GM12878 (cell line): ENCODE measurements around the gene SEC23A. TPM values are rescaled to one million over a fixed set of nuclear protein-coding genes. Genes with fewer than 3 reads are reported as not detected.
"Not testable (repeated sequence)": the region's sequence is repeated elsewhere in the genome, so short reads cannot be mapped to it uniquely, and the experiment has no call there.

Experiments
- ATAC-seq: fragments of 200-7000 bp; cut with Tn5 transposase; 3 replicates; pipeline ENCODE4 v1.9.1; 2020; ENCODE audit warnings: mild to moderate bottlenecking, moderate library complexity
- BruUV-seq: library from RNA; stranded (reverse); fragments of 400-500 nt; replicated peaks from 2 replicates; lab custom pipeline; 2021; lab: Mats Ljungman, UMichigan
- CTCF ChIA-PET: fragments of 300-600 bp; sonication (Branson Sonifier 250); formaldehyde crosslinking; extraction: SDS; loops from one replicate; lab custom pipeline; 2021; ENCODE audit warnings: inconsistent platforms; lab: Yijun Ruan, JAX
- POLR2A ChIA-PET: fragments of 350-600 bp; formaldehyde crosslinking; extraction: SDS; loops from one replicate; lab custom pipeline; 2021; ENCODE audit warnings: inconsistent platforms; lab: Charles Lee
- RAD21 ChIA-PET: fragments of 300-600 bp; sonication (Branson Sonifier 250); formaldehyde crosslinking; loops from one replicate; lab custom pipeline; 2023; ENCODE audit warnings: antibody characterized with exemption; ENCODE audit not compliant: unreplicated experiment; lab: Charles Lee
- SMC1A ChIA-PET: fragments of 300-600 bp; sonication (Branson Sonifier 250); formaldehyde crosslinking; loops from one replicate; lab custom pipeline; 2023; ENCODE audit not compliant: unreplicated experiment, uncharacterized antibody; lab: Charles Lee
- DNase-seq: peaks from one replicate; pipeline ENCODE4 v3.0.0-alpha.2; 2011; ENCODE audit warnings: low read depth, low spot score
- FAIRE-seq: peaks from 3 replicates; lab custom pipeline; 2011; peaks lifted over from hg19 to GRCh38; lab: Jason Lieb, UNC
- H2AFZ ChIP-seq: 2 replicates; pipeline ENCODE4 v1.6.0; 2011; ENCODE audit warnings: low read depth, low read length, control low read depth; ENCODE audit not compliant: control insufficient read depth
- H3K27ac ChIP-seq: 2 replicates; pipeline ENCODE4 v1.5.1; 2011; ENCODE audit warnings: control low read depth; ENCODE audit not compliant: control insufficient read depth, insufficient read depth
- H3K27me3 ChIP-seq, 2 experiments: replicated peaks in 1 of 2; 2 replicates each; pipeline versions ENCODE4 v1.6.0 to v1.6.1; 2011; ENCODE audit warnings: low read length in 1 of 2; ENCODE audit not compliant: control insufficient read depth in 2 of 2, insufficient read depth in 2 of 2
- H3K36me3 ChIP-seq, 2 experiments: 2 replicates each; pipeline ENCODE4 v1.5.1; 2011; ENCODE audit warnings: low read length in 1 of 2; ENCODE audit not compliant: control insufficient read depth in 2 of 2, insufficient read depth in 2 of 2
- H3K4me1 ChIP-seq: 2 replicates; pipeline ENCODE4 v1.6.1; 2011; ENCODE audit warnings: mild to moderate bottlenecking, low read length, moderate library complexity, mixed read lengths; ENCODE audit not compliant: control insufficient read depth, insufficient read depth
- H3K4me2 ChIP-seq: 2 replicates; pipeline ENCODE4 v1.6.0; 2011; ENCODE audit warnings: control low read depth; ENCODE audit not compliant: control insufficient read depth, insufficient read depth
- H3K4me3 ChIP-seq: fragments of 200-600 bp; sonication (generic); 2 replicates; pipeline ENCODE4 v1.5.1; 2016
- H3K79me2 ChIP-seq: 2 replicates; pipeline ENCODE4 v1.6.0; 2011; ENCODE audit warnings: low read length; ENCODE audit not compliant: control insufficient read depth, insufficient read depth
- H3K9ac ChIP-seq: 2 replicates; pipeline ENCODE4 v1.8.0; 2011; ENCODE audit warnings: low read length, control low read depth, mixed read lengths; ENCODE audit not compliant: control insufficient read depth, insufficient read depth
- H3K9me3 ChIP-seq: replicated peaks from 3 replicates; pipeline ENCODE4 v1.5.1; 2011; ENCODE audit warnings: mild to moderate bottlenecking, low read length; ENCODE audit not compliant: control insufficient read depth, insufficient read depth
- H4K20me1 ChIP-seq: 2 replicates; pipeline ENCODE4 v1.6.0; 2011; ENCODE audit not compliant: control insufficient read depth, insufficient read depth
- FOS ChIP-seq: IDR thresholded peaks from 3 replicates; pipeline ENCODE4 v1.6.1; 2011; ENCODE audit warnings: borderline replicate concordance; ENCODE audit not compliant: insufficient read length; ENCODE audit errors: extremely low read depth
- MYB ChIP-seq: fragments of 150-350 bp; IDR thresholded peaks from 2 replicates; pipeline ENCODE4 v1.6.1; 2014; ENCODE audit warnings: mild to moderate bottlenecking, low read depth, low read length, borderline replicate concordance
- NFYB ChIP-seq: IDR thresholded peaks from 2 replicates; pipeline ENCODE4 v1.6.1; 2011; ENCODE audit warnings: low read depth, mild to moderate bottlenecking, low read length, improper control_type of control experiment, moderate library complexity; ENCODE audit not compliant: insufficient read depth
- POLR2A ChIP-seq: IDR thresholded peaks from 2 replicates; pipeline ENCODE4 v1.6.1; 2011; ENCODE audit warnings: low read depth, mild to moderate bottlenecking, low read length
- RCOR1 ChIP-seq: conservative IDR thresholded peaks from 2 replicates; pipeline ENCODE4 v1.6.1; 2012; ENCODE audit warnings: low read depth, low read length, improper control_type of control experiment
- SIX5 ChIP-seq: IDR thresholded peaks from 2 replicates; pipeline ENCODE4 v1.6.1; 2011; ENCODE audit warnings: mild to moderate bottlenecking, low read depth, low read length, moderate library complexity; ENCODE audit not compliant: severe bottlenecking
- WGBS: methylation state at CpG from one replicate; pipeline ENCODE4 v1.1.6; 2016; ENCODE audit warnings: low lambda C conversion rate; ENCODE audit not compliant: insufficient replicate concordance, insufficient coverage; ENCODE audit errors: missing lambda C conversion rate; 5-methylcytosine and 5-hydroxymethylcytosine counted together
- in situ Hi-C: fragments of 300-500 bp; cut with MboI; formaldehyde crosslinking; loops from 9 replicates; pipeline ENCODE4 v1.14.3; 2018; ENCODE audit warnings: mixed read lengths
- intact Hi-C: fragments of 100-400 bp; cut with micrococcal nuclease; formaldehyde crosslinking; loops from one replicate; pipeline ENCODE4 v1.14.2; 2022; ENCODE audit not compliant: unreplicated experiment
- polyA plus RNA-seq, 11 experiments: library from polyadenylated mRNA; depleted of rRNA in 4 of 11; unstranded in 6 of 11; stranded (reverse) in 5 of 11; fragments of >200 nt; fragmentation: Nextera tagmentation in 4 of 11; fragmentation: Illumina TruSeq in 1 of 11; extraction: Ambion mirVana in 4 of 11; extraction: Trizol in 1 of 11; gene quantifications; 1 replicate in 1 of 11; 2 replicates in 10 of 11; pipeline versions ENCODE4 v1.2.1 to v1.2.3, GENCODE V29; 2011 to 2016; ENCODE audit warnings: inconsistent platforms in 2 of 11, missing spikeins in 2 of 11, low read depth in 1 of 11
- total RNA-seq, 4 experiments: library from RNA; depleted of rRNA in 3 of 4; stranded (reverse); fragments of >200 nt in 3 of 4; fragmentation: Illumina TruSeq in 1 of 4; extraction: Trizol in 1 of 4; gene quantifications; 2 replicates each; pipeline versions ENCODE4 v1.2.1 to v1.2.3, GENCODE V29; 2013 to 2021
- TF ChIP-seq, protein P1 (sequence below): IDR thresholded peaks from 2 replicates; pipeline ENCODE4 v1.6.1; 2011; ENCODE audit warnings: mild to moderate bottlenecking, low read depth, low read length, moderate library complexity; ENCODE audit not compliant: insufficient replicate concordance
- TF ChIP-seq, protein P2 (sequence below): fragments of 450-650 bp; IDR thresholded peaks from 2 replicates; pipeline ENCODE4 v1.6.1; 2016; ENCODE audit warnings: mild to moderate bottlenecking, moderate library complexity, borderline replicate concordance
- TF ChIP-seq, protein P3 (sequence below): fragments of 450-650 bp; IDR thresholded peaks from 2 replicates; pipeline ENCODE4 v1.6.1; 2016; ENCODE audit warnings: mild to moderate bottlenecking

SEC23A gene
- total and polyA plus RNA-seq, 10 of the 15 experiments (the other 5 are each of a cell fraction or from before 2014, with no cell fraction given) = 13.6 to 63.8 (median 37.3) TPM

GRCh38 chr14:39069923-39070322, 33.1 kb downstream of the SEC23A start:
- DNase-seq (no peak), ATAC-seq (no peak), FAIRE-seq (no peak)
- CTCF ChIA-PET = no interaction called here
- peaks cover 1 to 27% of the 10 kb centered on the region in 2 experiments; a peak in 3 of 4 replicates for H3K36me3 ChIP-seq
- no peaks in the 10 kb centered on the region for H4K20me1 ChIP-seq
- RAD21 ChIA-PET = no interaction called here
- BruUV-seq = no TSS peak
- no peaks in the 10 kb centered on the region for H3K9me3 ChIP-seq
- no peaks in the 10 kb centered on the region for H3K27me3 ChIP-seq
- SMC1A ChIA-PET = no interaction called here
- no peaks in the 10 kb centered on the region for H3K79me2 ChIP-seq
- H3K9ac ChIP-seq = no peak overlapping the region
- H3K4me3 ChIP-seq = no peak overlapping the region
- TF ChIP-seq, protein P1, sequence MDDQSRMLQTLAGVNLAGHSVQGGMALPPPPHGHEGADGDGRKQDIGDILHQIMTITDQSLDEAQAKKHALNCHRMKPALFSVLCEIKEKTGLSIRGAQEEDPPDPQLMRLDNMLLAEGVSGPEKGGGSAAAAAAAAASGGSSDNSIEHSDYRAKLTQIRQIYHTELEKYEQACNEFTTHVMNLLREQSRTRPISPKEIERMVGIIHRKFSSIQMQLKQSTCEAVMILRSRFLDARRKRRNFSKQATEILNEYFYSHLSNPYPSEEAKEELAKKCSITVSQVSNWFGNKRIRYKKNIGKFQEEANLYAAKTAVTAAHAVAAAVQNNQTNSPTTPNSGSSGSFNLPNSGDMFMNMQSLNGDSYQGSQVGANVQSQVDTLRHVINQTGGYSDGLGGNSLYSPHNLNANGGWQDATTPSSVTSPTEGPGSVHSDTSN = no peak
- TF ChIP-seq SIX5 = no peak
- TF ChIP-seq, protein P2, sequence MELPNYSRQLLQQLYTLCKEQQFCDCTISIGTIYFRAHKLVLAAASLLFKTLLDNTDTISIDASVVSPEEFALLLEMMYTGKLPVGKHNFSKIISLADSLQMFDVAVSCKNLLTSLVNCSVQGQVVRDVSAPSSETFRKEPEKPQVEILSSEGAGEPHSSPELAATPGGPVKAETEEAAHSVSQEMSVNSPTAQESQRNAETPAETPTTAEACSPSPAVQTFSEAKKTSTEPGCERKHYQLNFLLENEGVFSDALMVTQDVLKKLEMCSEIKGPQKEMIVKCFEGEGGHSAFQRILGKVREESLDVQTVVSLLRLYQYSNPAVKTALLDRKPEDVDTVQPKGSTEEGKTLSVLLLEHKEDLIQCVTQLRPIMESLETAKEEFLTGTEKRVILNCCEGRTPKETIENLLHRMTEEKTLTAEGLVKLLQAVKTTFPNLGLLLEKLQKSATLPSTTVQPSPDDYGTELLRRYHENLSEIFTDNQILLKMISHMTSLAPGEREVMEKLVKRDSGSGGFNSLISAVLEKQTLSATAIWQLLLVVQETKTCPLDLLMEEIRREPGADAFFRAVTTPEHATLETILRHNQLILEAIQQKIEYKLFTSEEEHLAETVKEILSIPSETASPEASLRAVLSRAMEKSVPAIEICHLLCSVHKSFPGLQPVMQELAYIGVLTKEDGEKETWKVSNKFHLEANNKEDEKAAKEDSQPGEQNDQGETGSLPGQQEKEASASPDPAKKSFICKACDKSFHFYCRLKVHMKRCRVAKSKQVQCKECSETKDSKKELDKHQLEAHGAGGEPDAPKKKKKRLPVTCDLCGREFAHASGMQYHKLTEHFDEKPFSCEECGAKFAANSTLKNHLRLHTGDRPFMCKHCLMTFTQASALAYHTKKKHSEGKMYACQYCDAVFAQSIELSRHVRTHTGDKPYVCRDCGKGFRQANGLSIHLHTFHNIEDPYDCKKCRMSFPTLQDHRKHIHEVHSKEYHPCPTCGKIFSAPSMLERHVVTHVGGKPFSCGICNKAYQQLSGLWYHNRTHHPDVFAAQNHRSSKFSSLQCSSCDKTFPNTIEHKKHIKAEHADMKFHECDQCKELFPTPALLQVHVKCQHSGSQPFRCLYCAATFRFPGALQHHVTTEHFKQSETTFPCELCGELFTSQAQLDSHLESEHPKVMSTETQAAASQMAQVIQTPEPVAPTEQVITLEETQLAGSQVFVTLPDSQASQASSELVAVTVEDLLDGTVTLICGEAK = no peak
- TF ChIP-seq POLR2A = no peak
- no peak for TF ChIP-seq FOS
- no peak for TF ChIP-seq RCOR1
- TF ChIP-seq, protein P3, sequence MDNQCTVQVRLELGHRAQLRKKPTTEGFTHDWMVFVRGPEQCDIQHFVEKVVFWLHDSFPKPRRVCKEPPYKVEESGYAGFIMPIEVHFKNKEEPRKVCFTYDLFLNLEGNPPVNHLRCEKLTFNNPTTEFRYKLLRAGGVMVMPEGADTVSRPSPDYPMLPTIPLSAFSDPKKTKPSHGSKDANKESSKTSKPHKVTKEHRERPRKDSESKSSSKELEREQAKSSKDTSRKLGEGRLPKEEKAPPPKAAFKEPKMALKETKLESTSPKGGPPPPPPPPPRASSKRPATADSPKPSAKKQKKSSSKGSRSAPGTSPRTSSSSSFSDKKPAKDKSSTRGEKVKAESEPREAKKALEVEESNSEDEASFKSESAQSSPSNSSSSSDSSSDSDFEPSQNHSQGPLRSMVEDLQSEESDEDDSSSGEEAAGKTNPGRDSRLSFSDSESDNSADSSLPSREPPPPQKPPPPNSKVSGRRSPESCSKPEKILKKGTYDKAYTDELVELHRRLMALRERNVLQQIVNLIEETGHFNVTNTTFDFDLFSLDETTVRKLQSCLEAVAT = no peak
- TF ChIP-seq NFYB = no peak
- TF ChIP-seq MYB = no peak
- intact Hi-C loops = no loop called here
- in situ Hi-C loops = no loop called here
- whole genome bisulfite sequencing = 100% methylated on average over 5 of the region's 5 CpGs
- no peak overlapping the region for H3K4me2 ChIP-seq
- no peak overlapping the region for H3K27ac ChIP-seq
- no peaks in the 10 kb centered on the region for H3K4me1 ChIP-seq
- POLR2A ChIA-PET = no interaction called here
- no peak overlapping the region for H2AFZ ChIP-seq

GRCh38 chr14:39069169-39069805, 33.7 kb downstream of the SEC23A start:
- H4K20me1 ChIP-seq, CTCF ChIA-PET, FAIRE-seq, H3K27me3 ChIP-seq, DNase-seq, BruUV-seq, H3K4me2 ChIP-seq, H3K27ac ChIP-seq, H3K4me3 ChIP-seq, H2AFZ ChIP-seq, H3K79me2 ChIP-seq, POLR2A ChIA-PET, RAD21 ChIA-PET, ATAC-seq, intact Hi-C loops, SMC1A ChIA-PET, H3K9ac ChIP-seq, H3K9me3 ChIP-seq, in situ Hi-C loops, H3K4me1 ChIP-seq: not testable (repeated sequence)
- H3K36me3 ChIP-seq = peaks cover 1 to 31% of the 10 kb centered on the region in 2 experiments; a peak in 3 of 4 replicates
- 98% methylated on average over 7 of the region's 7 CpGs for WGBS
